ENCODE results near the gene BCKDHB.
"Not testable (repeated sequence)": the region's sequence is repeated elsewhere in the genome, so short reads cannot be mapped to it uniquely, and the experiment has no call there.

The BCKDHB gene

GRCh38 chr6:80226699-80227098 is 120.2 kb downstream of the BCKDHB start:
- no peak overlapping the region for H3K4me3 ChIP-seq (ENCODE audit: control insufficient read depth, low read depth, low read length)
- no peak for DNase-seq (ENCODE audit: low read depth)
- TF ChIP-seq CTCF (conservative IDR thresholded peaks at IDR 0.05; ENCODE audit: control insufficient read depth, insufficient read depth, low read depth, low read length), result no peak

GRCh38 chr6:80227545-80228105 is 121.2 kb downstream of the BCKDHB start:
- no peak for TF ChIP-seq CTCF (conservative IDR thresholded peaks at IDR 0.05; ENCODE audit: control insufficient read depth, insufficient read depth, low read depth, low read length)
- no peak for DNase-seq (ENCODE audit: low read depth)

DNA sequence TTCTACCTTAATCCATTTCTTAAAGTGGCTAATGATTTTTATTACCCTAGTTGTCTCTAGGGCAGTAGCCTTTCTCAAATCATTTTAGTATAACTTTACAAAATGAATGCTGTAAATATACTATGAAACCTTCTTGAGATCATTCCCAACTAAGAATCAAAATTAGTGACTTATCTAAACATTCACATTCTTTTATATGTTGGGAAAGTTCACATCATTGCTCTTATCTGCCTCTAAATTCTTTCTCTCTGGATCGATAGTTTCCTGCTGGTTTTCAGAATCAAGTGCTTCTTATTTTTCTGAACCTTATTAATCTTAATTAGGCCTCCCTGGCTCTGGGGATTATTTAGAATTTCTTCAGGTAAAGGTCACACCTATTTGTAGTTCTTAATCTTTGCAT is 126.8 kb downstream of the BCKDHB start:
- no peak for TF ChIP-seq CTCF (conservative IDR thresholded peaks at IDR 0.05; ENCODE audit: control insufficient read depth, insufficient read depth, low read depth, low read length)
- no peak for DNase-seq (ENCODE audit: low read depth)
- H3K4me3 ChIP-seq (ENCODE audit: control insufficient read depth, low read depth, low read length), result no peak overlapping the region

More at GRCh38 chr6:80227545-80228105, 121.2 kb downstream of the BCKDHB start:
- no peak overlapping the region for H3K4me3 ChIP-seq (ENCODE audit: control insufficient read depth, low read depth, low read length)

GRCh38 chr6:80233958-80234357 is 127.5 kb downstream of the BCKDHB start:
- no peak for DNase-seq (ENCODE audit: low read depth)
- no peak overlapping the region for H3K4me3 ChIP-seq (ENCODE audit: control insufficient read depth, low read depth, low read length)
- TF ChIP-seq CTCF (conservative IDR thresholded peaks at IDR 0.05; ENCODE audit: control insufficient read depth, insufficient read depth, low read depth, low read length), result no peak

- DNase-seq (ENCODE audit: low read depth), result no peak
- no peak for TF ChIP-seq CTCF (conservative IDR thresholded peaks at IDR 0.05; ENCODE audit: control insufficient read depth, insufficient read depth, low read depth, low read length)
These were observed 127.9 kb downstream of the BCKDHB start for GRCh38 chr6:80234401-80234800.

DNA sequence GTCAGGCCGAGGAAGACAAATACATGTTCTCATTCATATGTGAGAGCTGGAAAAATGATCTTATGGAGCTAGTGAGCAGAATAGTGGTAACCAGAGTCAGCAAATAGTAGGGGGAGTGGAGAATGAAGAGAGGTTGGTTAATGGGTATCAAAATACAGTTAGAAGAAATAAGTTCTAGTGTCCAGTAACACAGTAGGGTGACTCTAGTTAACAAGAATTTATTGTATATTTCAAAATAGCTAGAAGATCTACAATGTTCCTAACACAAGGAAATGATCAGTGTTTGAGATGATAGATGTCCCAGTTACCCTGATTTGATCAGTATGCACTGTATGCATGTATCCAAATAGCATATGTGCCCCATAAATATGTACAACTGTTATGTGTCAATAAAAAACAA is 128.4 kb downstream of the BCKDHB start:
- H3K4me3 ChIP-seq (ENCODE audit: control insufficient read depth, low read depth, low read length), result no peak overlapping the region
- no peak for TF ChIP-seq CTCF (conservative IDR thresholded peaks at IDR 0.05; ENCODE audit: control insufficient read depth, insufficient read depth, low read depth, low read length)
- DNase-seq (ENCODE audit: low read depth), result no peak

More at GRCh38 chr6:80234401-80234800, 127.9 kb downstream of the BCKDHB start:
- H3K4me3 ChIP-seq (ENCODE audit: control insufficient read depth, low read depth, low read length), result no peak overlapping the region

DNA sequence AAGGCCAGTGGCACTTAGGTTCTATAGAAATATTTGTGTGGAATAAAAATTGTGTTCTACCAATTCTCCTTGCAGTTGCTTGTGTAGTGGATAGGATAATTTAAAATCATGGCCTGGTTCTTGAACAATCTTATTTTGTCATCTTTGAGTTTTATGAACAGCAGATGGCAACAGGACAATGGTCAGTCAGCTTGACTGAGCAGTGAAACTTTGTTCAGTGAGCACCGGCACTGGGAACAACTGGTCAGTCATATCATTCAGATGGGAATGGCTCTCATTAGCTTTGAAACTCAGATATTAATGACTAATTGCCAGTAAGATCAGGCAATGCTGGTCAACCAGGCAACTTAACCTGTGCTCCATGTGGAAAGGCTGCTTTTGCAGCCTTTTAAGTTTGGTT is 129.2 kb downstream of the BCKDHB start:
- TF ChIP-seq CTCF (conservative IDR thresholded peaks at IDR 0.05; ENCODE audit: control insufficient read depth, insufficient read depth, low read depth, low read length), result no peak
- no peak overlapping the region for H3K4me3 ChIP-seq (ENCODE audit: control insufficient read depth, low read depth, low read length)
- DNase-seq (ENCODE audit: low read depth), result no peak

- not testable (repeated sequence) for DNase-seq (ENCODE audit: low read depth); H3K4me3 ChIP-seq (ENCODE audit: control insufficient read depth, low read depth, low read length)
These were observed 132.3 kb downstream of the BCKDHB start for GRCh38 chr6:80238754-80239153.
